ENCODE measurements around the gene CMTM6.

CMTM6 gene

GRCh38 chr3:32500880-32501782, 1.5 kb downstream of the CMTM6 start:
- no peak for TF ChIP-seq CTCF (conservative IDR thresholded peaks at IDR 0.05; ENCODE audit: control insufficient read depth, insufficient read depth, low read depth, low read length)
- H3K4me3 ChIP-seq (ENCODE audit: control insufficient read depth, low read depth, low read length) = peak overlapping the region; percentile 83

GRCh38 chr3:32500231-32500630, 2.4 kb downstream of the CMTM6 start:
- no peak overlapping the region for H3K4me3 ChIP-seq (ENCODE audit: control insufficient read depth, low read depth, low read length)
- DNase-seq (ENCODE audit: low read depth) = no peak
- TF ChIP-seq CTCF (conservative IDR thresholded peaks at IDR 0.05; ENCODE audit: control insufficient read depth, insufficient read depth, low read depth, low read length) = no peak

More at GRCh38 chr3:32500880-32501782, 1.5 kb downstream of the CMTM6 start:
- DNase-seq (ENCODE audit: low read depth) = no peak

GRCh38 chr3:32499585-32499984, 3.1 kb downstream of the CMTM6 start:
- DNase-seq (ENCODE audit: low read depth) = no peak
- TF ChIP-seq CTCF (conservative IDR thresholded peaks at IDR 0.05; ENCODE audit: control insufficient read depth, insufficient read depth, low read depth, low read length) = no peak
- no peak overlapping the region for H3K4me3 ChIP-seq (ENCODE audit: control insufficient read depth, low read depth, low read length)

- H3K4me3 ChIP-seq (ENCODE audit: control insufficient read depth, low read depth, low read length) = no peak overlapping the region
- DNase-seq (ENCODE audit: low read depth) = no peak
- TF ChIP-seq CTCF (conservative IDR thresholded peaks at IDR 0.05; ENCODE audit: control insufficient read depth, insufficient read depth, low read depth, low read length) = no peak
These were observed 3.7 kb downstream of the CMTM6 start for GRCh38 chr3:32498992-32499391.

- DNase-seq (ENCODE audit: low read depth) = no peak
- no peak overlapping the region for H3K4me3 ChIP-seq (ENCODE audit: control insufficient read depth, low read depth, low read length)
- no peak for TF ChIP-seq CTCF (conservative IDR thresholded peaks at IDR 0.05; ENCODE audit: control insufficient read depth, insufficient read depth, low read depth, low read length)
These were observed 4.4 kb downstream of the CMTM6 start for GRCh38 chr3:32498252-32498651.

GRCh38 chr3:32495609-32496008, 7.0 kb downstream of the CMTM6 start:
- TF ChIP-seq CTCF (conservative IDR thresholded peaks at IDR 0.05; ENCODE audit: control insufficient read depth, insufficient read depth, low read depth, low read length) = no peak
- H3K4me3 ChIP-seq (ENCODE audit: control insufficient read depth, low read depth, low read length) = no peak overlapping the region
- DNase-seq (ENCODE audit: low read depth) = no peak
